Stimulated activated CD4-positive, alpha-beta T cell treated with anti-CD3 and anti-CD28 coated beads, Interleukin-12 subunit alpha, Interleukin-12 subunit beta, amount 100 ng/mL, for 24 hours (primary cell): ENCODE measurements around the gene DDX4.
"Not testable (repeated sequence)": the region's sequence is repeated elsewhere in the genome, so short reads cannot be mapped to it uniquely, and the experiment has no call there.

ENCODE experiments used
- DNase-seq, 2 experiments: peaks; one replicate each; pipeline ENCODE4 v3.0.0-alpha.2; 2020; ENCODE audit warnings: low read depth in 2 of 2

Gene DDX4

GRCh38 chr5:55737793-55738192, at the start of gene DDX4:
DDX4 (plus strand) TSS chr5:55738061; CDS start chr5:55738964, 903 bp downstream.
- DNase-seq: no peak

GRCh38 chr5:55691265-55692105, 46.4 kb upstream of the DDX4 start:
- no peak for DNase-seq

- no peak for DNase-seq
These were observed 45.8 kb upstream of the DDX4 start for GRCh38 chr5:55692106-55692417.

- DNase-seq: no peak
These were observed 45.4 kb upstream of the DDX4 start for GRCh38 chr5:55692509-55692908.

GRCh38 chr5:55694152-55694830, 43.6 kb upstream of the DDX4 start:
- DNase-seq: no peak

DNA sequence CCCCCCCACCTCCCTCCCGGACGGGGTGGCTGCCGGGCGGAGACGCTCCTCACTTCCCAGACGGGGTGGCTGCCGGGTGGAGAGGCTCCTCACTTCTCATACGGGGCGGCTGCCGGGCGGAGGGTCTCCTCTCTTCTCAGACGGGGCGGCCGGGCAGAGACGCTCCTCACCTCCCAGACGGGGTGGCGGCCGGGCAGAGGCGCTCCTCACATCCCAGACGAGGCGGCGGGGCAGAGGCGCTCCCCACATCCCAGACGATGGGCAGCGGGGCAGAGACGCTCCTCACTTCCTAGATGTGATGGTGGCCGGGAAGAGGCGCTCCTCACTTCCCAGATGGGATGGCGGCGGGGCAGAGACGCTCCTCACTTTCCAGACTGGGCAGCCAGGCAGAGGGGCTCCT, 41.2 kb upstream of the DDX4 start:
- not testable (repeated sequence) for DNase-seq

GRCh38 chr5:55699041-55699688, 38.7 kb upstream of the DDX4 start:
- DNase-seq: no peak

- DNase-seq: no peak
These were observed 37.1 kb upstream of the DDX4 start for GRCh38 chr5:55700745-55701144.

DNA sequence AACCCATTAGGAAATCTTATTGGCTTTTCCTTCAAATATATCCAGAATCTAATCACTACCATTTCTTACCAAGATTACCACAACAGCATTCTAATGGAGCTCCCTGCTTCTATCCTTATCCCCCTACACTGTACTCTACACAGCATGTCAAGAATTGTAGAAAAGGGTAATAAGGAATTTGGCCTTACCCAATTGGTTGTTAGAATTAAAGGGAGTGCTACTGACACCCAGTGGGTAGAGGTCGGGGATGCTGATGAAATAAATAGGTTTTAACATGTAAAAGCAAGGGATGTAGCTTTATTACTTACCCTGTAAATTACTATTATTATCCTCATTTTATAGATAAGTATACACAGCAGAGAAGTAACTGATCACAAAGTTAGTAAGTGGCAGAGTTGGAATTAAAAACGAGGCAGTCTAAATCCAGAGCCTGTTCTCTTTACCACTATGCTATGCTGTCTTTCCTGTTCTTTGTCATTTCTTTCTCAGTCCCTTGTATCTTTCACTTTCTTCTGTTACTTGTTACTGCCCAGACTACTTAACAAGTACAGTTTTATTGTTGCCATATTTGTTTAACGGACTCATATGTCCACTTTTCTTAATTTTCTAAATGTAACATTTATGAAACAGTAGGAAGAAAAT, 36.3 kb upstream of the DDX4 start:
- DNase-seq: no peak

DNA sequence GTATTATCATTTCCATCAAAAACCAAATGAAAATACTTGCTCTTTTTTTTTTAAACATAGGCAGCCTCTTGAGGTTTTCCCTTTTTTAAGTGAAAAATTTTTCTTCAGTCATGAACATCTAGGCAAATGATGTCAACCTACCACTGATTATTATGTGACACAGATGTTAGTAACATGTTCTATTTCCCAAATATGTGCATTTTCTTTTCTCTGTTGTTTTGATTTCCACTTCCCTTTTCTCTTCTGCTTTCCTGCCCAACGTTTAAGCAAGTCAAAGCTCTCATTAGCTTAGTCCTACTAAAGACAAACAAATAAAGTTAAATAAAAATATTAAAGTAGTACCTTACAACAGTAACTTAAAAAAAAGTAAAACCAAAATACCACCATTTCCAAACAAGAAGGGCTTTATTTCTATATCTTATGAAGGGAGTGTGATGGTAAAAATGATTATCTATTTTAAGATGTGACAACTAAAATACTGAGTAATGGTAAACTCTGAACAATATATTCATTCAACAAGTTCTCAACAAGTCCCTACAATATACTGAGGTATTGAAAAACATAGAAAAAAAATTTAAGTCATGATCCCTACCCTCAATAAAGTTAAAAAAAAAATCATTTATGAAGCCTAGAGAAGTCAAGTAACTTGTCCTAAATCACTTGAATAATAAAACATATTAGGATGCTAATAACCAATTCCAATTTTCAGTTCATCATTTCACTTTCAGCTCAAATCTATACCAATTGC, 35.1 kb upstream of the DDX4 start:
- no peak for DNase-seq

DNA sequence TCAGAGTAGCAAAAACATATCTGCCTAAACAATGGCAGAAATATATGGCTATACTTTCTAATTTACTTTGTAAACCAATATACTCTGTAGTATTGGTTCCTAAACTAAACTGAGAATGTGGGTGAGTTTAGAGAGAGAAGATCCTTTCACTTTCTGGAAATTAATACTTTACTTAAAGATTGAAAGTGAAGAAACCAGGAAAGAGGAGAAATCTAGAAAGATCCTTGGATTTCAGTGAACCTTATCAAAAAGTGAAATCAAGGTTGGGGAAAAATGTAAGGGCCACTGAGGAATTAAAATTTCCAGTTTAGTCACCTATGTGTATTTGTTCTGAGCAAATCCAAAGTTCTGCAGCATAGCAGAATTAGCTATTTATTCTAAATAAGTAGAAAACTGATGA, 31.6 kb upstream of the DDX4 start:
- no peak for DNase-seq

DNA sequence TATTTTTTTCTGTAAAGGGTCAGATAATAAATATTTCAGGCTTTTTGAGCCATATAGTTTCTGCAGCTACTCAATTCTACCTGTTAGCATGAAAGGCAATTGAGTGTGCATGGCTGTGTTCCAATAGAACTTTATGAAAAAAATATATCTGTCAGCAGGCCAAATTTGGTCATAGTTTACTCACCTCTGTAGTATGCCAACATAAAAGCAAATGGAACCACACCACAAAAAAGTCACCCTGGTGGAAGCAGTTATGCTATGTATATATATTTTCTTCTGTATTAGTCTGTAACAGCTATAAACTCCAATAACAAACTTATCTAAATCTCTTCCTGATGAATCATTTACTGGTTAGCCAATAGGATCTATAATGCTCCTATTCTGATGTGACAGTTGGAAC, 29.1 kb upstream of the DDX4 start:
- DNase-seq: no peak

DNA sequence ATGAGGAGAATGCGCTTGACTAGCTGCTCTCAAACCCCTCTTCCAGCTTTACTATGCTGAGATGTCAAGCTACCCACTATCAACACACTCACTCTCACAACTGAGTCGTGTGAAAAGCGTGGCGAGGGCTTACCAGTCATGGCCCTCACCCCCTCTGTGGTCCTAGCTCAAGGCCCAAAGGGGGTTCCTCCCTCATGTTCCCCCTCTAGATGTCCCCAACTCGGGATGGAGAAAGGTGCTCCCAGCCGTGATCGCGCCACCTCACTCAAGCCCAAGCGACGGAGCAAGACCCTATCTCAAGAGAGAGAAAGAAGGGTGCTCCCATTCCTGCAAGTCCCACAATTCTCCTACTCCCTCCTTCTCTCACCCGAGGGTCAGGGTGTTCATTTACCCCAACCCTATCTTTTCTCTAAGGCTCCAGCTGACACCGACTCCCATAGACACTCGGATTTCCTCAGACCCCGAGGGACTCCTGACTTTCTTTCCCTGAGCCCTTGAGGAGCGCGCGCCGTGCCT, 26.3 kb upstream of the DDX4 start:
- DNase-seq: no peak

DNA sequence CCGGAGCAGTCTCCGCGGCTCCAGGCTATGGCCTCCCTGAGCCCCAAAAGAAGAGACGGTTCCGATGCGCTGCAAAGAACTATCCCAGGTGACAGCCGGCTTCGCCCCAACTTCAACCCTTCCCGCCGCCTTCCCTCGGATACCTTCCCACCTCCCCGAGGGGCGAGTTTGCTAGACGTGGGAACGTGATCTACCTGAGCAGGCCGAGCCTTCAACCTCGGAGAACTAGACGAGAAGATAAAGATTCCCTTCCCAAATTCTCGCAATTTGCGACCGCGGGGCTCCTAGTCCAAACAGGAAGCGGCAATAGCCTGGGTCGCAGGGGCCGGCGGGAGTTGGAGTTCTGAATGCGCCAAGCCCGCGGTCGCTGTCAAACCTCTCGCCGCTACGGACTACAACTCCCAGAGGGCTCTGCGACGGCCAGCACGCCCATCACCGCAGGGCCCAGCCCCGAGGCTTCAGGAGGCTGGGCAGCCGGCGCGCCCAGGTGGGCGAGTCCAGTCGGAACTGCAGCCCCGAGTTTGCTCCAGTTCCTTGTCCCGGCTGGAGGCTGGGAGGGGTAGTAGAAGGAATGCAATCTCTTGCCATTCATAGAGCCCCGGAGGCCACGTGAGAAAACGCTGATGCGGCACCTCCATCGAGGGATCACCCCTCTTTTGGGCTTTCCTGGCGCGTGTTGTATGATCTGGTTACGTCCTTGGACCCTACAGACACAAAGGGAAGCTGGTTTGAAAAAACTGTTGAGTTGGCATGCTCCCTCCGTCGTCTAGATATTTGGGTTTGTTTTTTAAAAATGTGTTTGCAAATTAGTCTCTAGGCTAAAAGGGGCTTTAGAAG, 25.6 kb upstream of the DDX4 start, which contains the start of gene SLC38A9:
Gene SLC38A9 (minus strand): TSS at position 302 of the 837 bp plus-strand sequence. CDS start 14,366 bp downstream, outside the sequence.
- peak; percentile 81 to 93 for DNase-seq

GRCh38 chr5:55713871-55714270, 24.0 kb upstream of the DDX4 start:
- no peak for DNase-seq

DNA sequence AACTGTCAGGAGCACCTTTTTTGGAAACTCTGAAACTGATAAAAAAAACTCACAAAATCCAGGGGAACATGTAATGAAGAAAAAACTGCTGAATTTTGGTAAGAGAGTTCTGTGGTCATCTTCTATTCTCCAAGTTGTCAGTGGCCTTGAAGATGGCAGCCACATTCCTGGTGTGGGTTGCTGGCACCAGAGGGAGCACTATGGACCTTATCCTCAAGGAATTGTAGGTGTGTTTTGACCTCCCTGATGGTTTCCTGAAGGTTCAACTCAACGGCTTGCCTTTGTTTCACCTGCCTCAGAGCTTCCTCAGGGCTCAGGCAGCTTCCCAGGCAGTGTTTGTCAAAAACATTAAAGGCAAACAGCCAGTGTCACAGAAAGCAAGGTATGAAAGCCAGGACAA, 23.5 kb upstream of the DDX4 start:
- no peak for DNase-seq

- no peak for DNase-seq
These were observed 23.1 kb upstream of the DDX4 start for GRCh38 chr5:55714749-55715148.

DNA sequence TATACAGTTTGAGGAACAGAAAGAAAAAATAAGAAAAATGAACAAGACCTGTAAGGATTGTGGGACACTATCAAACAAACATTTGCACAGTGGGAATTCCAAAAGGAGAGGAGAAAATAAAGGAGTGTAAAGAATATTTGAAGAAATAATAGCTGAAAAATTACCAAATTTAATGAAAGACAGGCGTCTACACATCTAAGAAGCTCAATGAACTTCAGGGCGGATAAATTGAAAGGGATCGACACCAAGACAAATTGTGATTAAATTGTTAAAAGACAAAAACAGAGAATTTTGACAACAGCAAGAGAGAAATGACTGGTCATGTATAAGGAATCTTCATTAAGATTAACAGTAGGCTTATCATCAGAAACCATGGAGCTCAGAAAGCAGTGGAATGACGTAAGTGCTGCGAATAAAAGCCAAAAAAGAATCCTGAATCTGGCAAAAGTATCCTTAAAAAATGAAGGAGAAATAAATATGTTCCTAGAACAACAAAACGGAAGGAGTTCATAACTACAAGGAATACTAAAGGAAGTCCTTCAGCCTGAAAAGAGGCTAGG, 22.3 kb upstream of the DDX4 start:
- DNase-seq: no peak

- DNase-seq: not testable (repeated sequence)
These were observed 18.8 kb upstream of the DDX4 start for GRCh38 chr5:55719026-55719425.

DNA sequence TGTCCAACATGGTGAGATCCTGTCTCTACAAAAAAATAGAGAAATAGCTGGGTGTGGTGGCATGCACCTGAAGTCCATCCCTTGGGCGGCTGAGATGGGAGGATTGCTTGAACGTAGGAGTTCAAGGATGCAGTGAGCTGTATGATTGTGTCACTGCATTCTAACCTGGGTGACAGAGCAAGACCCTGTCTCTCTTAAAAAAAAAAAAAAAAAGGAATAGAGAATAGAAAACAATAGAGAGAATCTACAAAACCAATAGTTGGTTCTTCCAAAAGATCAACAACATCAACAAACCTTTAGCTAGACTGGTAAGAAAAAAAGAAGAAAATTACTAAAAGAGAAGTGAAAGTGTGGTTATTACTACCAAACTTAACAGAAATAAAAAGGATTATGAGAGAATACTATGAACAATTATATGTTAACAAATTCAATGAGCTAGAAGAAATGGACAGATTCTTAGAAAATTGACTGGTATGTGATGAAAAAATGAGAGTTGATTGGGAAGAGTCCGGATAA, 17.6 kb upstream of the DDX4 start:
- no peak for DNase-seq
